D721Med (cell line): ENCODE data around the gene CD58.

Experiments
- DNase-seq: peaks from one replicate; pipeline ENCODE4 v3.0.0; 2011; ENCODE audit warnings: low spot score; ENCODE audit not compliant: insufficient read length
- FAIRE-seq: peaks from 2 replicates; lab custom pipeline; 2011; peaks lifted over from hg19 to GRCh38; lab: Jason Lieb, UNC
- TF ChIP-seq, protein P1 (sequence below): IDR thresholded peaks from 2 replicates; pipeline ENCODE4 v1.5.1; 2012; ENCODE audit warnings: mild to moderate bottlenecking, control low read depth; ENCODE audit not compliant: insufficient read depth; ENCODE audit errors: missing control alignments

CD58 gene

DNA sequence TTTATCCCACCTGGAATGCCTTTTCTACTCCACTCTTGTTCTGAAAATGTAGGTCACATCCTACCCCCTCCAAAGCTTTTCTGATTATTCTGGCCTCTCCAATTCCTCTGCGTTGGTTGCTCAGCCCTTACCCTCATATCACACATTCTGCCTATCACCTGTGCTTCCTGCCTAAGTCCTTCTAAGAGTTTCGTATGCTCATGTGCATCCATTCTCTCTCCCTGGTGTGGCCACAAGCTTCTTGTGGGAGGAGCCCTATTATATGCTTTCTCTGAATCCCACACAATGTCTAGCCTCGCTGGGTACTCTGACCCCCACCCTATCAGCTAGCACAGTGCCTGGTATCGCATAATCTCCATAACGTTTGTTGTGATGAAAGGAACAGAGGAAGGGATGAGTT is 54.2 kb downstream of the CD58 start:
- no peak for DNase-seq

DNA sequence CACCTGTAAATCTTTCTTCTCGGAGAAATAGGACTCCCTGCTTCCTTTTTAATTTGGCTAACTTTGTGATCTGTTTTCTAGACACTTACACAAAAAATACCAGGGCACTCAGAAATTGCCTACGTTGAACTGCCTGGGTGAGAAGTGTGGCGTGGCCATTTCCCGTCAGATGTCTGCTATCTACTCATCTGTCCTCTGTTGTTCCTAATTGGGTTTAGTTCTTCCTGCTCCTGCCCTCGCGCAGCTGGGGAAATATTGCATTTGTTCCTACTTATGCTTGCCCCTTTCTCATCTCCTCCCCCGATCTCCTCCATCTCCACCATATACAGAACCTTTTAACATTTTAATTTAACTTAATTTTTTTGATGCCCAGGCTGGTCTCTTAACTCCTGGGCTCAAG is 55.1 kb downstream of the CD58 start:
- DNase-seq: no peak
- TF ChIP-seq, protein P1, sequence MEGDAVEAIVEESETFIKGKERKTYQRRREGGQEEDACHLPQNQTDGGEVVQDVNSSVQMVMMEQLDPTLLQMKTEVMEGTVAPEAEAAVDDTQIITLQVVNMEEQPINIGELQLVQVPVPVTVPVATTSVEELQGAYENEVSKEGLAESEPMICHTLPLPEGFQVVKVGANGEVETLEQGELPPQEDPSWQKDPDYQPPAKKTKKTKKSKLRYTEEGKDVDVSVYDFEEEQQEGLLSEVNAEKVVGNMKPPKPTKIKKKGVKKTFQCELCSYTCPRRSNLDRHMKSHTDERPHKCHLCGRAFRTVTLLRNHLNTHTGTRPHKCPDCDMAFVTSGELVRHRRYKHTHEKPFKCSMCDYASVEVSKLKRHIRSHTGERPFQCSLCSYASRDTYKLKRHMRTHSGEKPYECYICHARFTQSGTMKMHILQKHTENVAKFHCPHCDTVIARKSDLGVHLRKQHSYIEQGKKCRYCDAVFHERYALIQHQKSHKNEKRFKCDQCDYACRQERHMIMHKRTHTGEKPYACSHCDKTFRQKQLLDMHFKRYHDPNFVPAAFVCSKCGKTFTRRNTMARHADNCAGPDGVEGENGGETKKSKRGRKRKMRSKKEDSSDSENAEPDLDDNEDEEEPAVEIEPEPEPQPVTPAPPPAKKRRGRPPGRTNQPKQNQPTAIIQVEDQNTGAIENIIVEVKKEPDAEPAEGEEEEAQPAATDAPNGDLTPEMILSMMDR: no peak
- FAIRE-seq: no peak

More for the DNA sequence above, 54.2 kb downstream of the CD58 start:
- FAIRE-seq: no peak
- TF ChIP-seq, protein P1: no peak

DNA sequence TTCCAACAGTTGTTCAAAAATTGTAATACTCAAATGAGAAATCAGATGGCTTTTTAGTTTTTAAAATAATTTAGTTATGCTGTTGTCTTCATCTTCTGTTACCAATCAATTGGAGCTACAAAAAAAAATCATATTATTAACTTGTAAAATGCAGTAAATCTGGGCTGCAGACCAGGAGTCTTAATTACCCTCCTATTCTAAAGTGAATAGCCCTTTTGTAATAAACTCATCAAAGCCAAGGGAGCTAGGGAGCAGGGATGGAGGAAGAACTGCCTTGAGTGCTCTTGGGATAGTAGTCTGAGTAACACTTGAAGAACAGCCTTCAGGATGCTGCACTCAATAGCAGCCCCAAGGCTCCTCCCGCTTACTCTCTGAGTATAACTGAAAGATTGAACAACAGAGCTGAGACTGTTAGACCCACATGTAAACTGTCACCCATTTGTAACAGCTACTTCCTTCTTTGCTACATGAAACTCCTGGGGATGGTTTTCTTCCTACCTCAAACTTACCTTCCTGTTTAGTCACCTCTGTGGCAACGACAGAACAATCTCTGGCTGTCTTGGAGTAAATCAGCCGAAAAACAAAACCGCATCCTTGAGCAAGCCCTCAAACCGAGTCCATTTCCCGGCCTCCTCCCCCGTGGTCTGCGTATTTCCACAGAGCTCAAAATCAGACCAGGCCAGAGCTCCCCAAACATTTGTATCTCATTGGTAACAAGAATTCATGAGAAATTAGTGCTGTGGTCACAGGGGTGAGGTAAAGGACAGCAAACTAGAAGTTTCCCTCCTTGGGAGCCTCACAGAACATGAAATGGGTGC is 55.9 kb downstream of the CD58 start:
- FAIRE-seq (no peak), DNase-seq (no peak)
- TF ChIP-seq, protein P1: no peak

DNA sequence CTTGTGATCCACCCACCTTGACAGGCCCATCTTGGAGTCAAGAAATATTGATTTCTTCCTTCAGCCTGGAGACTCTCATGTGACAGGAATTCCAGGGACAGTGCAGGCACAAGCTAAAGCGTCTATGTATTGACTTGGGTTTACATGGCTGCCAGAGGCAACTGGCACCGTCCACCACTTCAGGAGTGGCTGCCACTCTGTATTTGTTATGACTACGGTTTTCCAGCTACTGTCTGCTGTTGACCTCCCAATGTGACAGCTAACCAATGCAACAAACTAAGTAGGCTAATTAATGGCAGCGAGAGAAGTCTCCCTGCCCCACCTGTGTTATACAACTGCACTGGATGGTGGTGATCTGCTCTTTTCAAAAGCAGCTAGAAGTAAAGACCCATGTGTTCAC is 56.9 kb downstream of the CD58 start:
- DNase-seq (no peak), FAIRE-seq (no peak)
- TF ChIP-seq, protein P1: no peak

DNA sequence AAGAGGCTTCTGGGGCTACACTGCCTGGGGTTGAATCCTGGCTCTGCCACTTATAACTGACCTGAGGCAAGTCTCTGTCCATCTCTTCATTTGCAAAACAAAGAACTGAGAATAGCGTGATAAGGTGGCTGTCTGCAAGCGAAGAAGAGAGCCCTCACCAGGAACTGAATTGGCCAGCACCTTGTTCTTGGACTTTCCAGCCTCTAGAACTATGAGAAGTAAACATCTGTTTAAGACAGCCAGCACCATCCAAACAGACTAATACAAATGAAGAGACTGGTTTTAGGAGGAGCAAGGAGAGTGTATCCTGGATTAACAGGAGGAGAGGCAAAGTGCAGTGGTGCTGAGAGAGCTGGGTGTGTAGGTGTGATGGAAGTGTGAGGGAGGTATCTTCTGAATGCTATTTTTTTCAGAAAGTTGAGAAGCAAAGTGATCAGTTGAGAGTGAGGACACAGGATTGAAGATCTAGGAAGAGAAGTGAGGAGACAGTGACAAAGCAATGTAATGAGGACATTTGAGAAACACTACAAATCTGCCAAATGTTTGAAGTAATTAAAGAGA is 59.3 kb downstream of the CD58 start:
- TF ChIP-seq, protein P1: no peak
- DNase-seq (no peak), FAIRE-seq (no peak)

DNA sequence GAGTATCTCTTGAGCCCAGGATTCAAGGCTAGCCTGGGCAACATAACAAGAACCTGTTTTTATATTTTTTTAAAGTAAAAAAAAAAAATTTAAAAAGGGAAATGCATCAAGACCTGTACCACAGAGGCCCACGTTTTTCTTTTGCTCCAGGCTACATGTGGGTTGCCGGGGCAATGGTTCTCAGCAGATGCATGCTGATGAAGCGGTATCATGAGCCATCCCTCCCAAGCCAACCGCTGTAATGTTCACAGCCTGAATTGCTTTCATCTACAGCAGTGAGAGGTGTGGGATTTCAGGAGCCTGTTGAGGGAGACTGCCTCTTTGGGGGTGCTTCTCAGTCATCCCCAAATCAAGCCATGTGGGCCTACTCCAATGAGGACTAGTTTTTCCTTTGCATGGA is 60.5 kb downstream of the CD58 start:
- DNase-seq: no peak
- no peak for FAIRE-seq
- TF ChIP-seq, protein P1: no peak
